Measurements from ENCODE around the gene AFF1.
"Not testable (repeated sequence)": the region's sequence is repeated elsewhere in the genome, so short reads cannot be mapped to it uniquely, and the experiment has no call there.

The AFF1 gene

DNA sequence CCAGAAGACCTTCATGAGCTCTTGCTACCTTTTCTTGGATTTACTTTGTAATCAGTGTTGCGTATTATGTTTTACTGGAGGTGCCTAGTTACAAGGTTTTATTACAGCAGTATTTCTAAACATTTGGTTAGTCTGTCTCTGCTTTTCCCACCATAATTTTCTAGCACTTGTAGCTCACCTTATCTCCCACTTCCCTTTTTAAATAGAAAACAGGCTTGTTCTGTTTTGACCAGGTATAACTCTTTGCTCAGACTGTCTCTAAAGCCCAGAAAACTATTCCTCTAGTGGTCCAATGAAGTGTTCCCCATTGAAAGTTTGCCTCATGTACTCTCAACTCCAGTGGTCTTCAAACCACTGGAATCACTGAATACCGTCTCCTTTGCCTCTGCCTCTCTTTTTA is 43.9 kb downstream of the AFF1 start:
- DNase-seq: no peak

DNA sequence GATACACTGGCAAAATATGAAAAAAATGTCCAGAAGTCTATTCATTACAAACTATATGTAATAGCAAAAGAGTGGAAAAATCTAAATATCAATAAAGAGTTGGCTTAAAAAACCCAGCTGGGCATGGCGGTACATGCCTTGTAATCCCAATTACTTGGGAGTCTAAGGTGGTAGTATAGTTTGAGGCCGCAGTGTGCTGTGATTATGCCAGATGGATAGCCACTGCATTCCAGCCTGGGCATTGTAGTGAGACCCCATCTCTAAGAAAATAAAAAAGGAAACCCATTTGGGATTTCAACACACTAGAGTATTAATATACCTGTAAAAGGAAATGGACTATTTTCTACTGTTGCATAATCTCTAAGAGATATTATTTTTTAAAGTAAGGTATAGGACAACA is 45.4 kb downstream of the AFF1 start:
- DNase-seq: no peak

DNA sequence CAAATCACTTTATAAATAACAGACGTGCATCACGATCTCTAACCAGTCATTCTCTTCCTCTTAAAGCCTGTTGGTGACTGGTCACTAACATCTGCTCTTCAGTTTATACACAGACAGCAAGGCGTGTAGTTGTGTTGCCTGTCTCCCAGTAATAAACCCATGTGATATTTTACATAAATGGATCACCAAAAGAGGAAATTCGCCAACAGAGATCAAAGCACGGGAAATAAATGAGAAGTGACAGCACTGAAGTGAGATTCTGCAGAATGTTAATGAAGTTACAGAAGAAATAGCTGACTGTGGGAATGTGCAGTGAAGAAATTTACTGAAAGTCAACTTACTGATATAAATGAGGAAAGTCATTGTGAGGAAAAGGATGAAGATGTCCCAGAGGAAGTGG is 47.0 kb downstream of the AFF1 start:
- no peak for DNase-seq

GRCh38 chr4:86985852-86986251 is 51.0 kb downstream of the AFF1 start:
- not testable (repeated sequence) for DNase-seq

DNA sequence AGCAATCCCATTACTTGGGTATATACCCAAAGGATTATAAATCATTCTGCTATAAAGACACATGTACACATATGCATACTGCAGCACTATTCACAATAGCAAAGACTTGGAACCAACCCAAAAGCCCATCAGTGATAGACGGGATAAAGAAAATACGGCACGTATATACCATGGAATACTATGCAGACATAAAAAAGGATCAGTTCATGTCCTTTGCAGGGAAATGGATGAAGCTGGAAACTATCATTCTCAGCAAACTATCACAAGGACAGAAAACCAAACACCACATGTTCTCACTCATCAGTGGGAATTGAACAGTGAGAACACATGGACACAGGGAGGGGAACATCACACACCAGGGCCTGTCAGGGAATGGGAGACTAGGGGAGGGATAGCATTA is 54.8 kb downstream of the AFF1 start:
- not testable (repeated sequence) for DNase-seq

GRCh38 chr4:86990510-86990909 is 55.7 kb downstream of the AFF1 start:
- no peak for DNase-seq

DNA sequence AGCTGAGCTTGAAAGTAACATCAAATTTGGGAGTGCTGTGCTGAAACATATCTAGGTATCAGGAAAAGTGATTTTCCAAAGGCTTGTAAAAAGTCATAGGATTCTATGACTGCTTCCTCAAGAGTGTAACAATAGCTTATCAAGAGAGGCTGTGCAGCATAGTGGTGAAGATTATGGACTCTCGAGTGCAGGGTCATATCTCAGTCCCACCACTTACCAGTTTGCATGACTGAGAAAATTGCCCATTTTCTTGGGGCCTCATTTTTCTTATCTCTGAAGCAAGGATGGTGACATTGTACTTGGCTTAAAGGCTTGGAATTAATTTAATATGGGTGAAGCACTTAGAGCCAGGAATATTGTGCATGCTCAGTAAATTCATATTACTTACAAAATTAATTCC is 57.2 kb downstream of the AFF1 start:
- DNase-seq: no peak

DNA sequence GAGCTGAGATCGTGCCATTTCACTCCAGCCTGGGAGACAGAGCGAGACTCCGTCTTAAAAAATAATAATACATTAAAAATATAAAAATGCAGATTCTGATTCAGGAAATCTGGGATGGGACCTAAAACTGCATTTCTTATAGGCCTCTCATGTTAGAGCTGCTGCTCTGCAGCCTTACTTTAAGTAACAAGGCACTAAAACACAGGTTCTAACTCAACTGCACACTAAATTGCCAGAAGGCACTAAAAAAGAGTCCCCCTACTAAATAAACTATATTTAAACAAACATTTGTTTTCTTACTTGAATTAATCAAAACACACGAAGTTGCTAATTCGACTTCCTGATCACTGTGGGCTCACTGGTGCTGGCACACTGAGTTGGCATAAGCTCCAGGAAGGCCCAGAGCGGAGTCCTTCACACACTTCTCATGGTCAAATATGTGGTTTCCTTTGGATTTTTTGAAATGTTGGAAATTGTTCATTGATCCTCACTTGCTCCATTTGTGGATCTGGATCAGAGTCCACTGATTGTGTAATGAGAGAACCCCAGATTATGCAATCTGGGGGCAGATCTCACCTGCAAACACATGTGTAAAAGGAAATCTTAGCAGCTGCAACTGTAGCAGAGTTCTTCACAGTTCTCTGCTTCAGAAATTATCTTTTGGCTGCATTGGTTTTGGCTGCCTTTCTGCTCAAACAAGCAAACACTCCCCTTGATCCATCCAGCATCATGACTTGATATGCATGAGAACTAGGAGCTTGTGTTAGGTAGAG is 59.3 kb downstream of the AFF1 start:
- DNase-seq: no peak

DNA sequence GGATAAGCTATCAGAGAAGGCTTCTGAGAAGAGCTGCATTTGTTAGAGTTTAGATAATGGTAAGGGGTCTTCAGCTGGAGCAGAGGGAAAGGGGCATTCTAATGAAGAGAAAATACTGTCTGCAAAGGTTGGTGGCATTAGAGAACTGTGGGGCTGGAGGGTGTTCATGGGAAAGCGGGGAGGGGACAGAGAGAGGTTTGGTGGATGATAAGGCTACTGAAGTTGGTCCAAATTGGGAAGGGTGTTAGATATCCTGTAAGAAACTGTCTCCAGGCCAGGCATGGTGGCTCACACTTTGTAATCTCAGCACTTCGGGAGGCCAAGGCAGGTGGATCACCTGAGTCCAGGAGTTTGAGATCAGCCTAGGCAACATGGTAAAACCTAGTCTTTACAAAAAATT is 59.9 kb downstream of the AFF1 start:
- no peak for DNase-seq

DNA sequence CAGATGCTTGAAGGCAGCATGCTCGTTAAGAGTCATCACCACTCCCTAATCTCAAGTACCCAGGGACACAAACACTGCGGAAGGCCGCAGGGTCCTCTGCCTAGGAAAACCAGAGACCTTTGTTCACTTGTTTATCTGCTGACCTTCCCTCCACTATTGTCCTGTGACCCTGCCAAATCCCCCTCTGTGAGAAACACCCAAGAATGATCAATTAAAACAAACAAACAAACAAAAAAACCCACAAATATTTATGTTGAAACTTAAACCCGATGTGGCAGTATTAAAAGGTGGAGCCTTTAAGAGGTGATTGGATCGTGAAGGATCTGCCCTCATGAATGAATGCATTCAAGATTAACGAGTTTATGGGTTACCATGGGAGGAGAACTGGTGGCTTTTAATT is 61.7 kb downstream of the AFF1 start:
- not testable (repeated sequence) for DNase-seq

- no peak for DNase-seq
These were observed 64.4 kb downstream of the AFF1 start for GRCh38 chr4:86999136-86999643.

GRCh38 chr4:87002682-87003043 is 67.9 kb downstream of the AFF1 start:
- no peak for DNase-seq

DNA sequence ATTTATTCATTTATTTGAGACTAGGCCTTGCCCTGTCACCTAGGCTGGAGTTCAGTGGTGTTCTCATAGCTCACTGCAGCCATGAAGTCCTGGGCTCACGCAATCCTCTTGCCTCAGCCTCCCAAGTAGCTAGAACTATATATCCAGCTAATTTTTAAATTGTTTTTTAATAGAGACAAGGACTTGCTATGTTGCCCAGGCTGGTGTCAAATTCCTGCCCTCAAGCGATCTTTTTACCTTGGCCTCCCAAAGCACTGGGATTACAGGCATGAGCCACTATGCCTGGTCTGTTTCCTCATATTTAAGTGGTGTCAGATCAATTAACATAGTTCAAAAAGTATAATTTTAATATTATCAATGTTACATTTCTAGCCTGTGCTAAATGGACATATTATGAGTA is 68.5 kb downstream of the AFF1 start:
- no peak for DNase-seq

- DNase-seq: no peak
These were observed 70.5 kb downstream of the AFF1 start for GRCh38 chr4:87005369-87005689.

DNA sequence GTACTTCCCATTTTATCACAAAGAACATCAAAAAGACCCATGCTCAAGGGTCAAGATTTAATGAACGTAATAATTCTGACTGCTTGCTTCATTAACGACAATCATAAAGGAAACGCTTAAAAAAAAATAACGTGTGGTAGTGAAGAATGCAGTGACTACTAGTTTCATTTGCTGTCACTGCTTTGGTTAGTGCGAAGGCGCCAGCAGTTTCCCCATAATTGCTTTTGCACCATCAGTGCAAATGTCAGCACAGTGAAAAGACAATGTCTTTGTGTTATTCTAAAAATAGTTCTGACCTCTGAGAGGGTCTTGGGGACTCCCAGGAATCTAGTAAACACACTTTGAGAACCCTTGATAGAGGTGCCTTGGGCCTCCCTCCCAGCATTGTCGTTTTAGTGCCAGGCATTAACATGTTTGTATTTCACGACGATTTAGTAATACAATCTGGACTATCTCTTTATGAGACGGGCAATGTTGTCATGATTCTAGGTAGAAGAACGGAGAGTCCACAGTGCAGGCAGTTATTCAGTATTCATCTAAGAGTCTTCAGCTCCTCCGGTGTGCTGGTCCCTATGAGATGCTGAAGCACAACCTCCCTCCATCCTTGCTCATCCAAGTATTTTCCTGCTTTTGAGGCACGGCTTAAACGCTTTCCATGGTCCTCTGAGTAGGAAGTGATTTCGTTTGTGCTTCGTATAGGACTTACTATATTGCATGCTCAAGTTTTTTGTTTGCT is 71.0 kb downstream of the AFF1 start:
- DNase-seq: peak; percentile 37

- no peak for DNase-seq
These were observed 71.5 kb downstream of the AFF1 start for GRCh38 chr4:87006426-87006675.

- DNase-seq: peak; percentile 92
These were observed 72.1 kb downstream of the AFF1 start for GRCh38 chr4:87006676-87007527.

GRCh38 chr4:87007528-87008446 is 73.0 kb downstream of the AFF1 start:
- peak; percentile 32 for DNase-seq

DNA sequence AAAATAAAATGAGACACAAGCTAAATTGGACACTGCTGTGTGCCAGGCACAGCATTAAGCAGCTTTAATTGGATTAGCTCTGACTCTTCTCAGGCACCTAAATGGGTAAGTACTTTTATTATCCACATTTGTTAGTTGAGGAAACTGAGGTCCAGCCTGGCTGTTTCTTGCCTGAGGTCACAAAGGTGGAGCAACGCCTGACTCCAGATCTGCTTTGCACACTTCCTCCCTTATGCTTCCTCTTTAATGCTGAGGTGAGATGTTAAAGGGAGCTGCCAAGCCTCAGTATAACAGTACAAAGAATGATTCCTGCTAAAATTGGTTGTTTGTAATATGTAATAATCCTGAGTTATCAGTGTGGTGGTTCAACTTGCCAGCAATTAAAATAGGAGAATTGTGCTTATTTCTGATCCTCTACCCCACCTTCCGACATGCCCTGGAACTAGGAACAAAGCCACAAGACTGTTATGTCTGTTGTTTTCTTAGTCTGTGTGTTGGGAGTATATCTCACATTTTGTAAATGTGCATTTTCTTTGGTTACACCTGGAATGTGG is 74.4 kb downstream of the AFF1 start:
- no peak for DNase-seq

DNA sequence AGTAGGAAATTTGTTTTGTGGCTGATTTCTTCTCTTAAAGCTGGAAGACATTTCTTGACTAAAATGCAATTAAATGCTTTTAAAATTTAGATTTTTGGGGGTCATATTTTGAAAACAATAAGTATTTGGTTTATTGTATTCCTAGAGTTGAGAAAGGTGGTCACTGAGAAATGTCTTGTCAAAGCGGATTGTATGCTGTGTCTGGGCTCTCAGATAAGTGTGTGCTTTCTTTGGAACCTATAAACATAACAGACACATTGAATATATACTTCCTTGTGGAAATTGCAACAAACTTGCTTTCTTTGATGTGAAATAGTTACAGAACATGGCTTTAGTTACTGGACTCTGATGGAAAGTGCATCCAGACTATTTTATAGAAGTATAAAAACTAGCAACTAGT is 75.4 kb downstream of the AFF1 start:
- DNase-seq: no peak

DNA sequence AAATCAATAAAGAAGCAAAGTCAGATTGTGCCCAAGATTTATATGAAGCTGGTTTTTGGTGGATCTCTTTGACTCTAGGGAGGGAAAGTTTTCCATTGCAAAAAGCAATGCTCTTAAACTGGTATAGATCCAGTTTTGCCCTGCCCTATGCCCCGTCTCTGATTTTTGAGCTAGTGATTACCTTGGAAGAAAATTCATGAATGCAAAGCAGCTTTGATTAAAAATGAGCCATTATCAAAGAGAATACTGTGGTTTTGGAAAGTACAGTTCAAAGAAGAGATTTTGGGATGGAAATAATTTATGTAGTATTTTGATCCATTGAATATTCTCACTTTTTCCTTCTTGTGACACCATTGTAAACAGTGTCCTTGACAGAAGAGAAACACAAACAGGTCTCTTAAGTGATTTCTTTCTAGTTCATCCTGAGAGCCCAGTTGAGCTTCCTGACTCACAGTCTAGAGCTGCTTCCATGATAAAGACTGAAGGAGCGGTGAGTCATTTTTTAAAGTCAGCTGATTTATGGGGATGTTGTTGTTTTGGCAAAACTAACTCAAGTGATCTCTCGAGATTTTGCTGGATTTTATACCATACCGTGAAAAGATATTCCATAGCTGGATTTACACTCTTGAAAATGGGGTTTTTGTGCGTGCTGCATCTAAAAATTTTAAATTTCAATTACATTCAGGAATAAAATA is 76.7 kb downstream of the AFF1 start:
- no peak for DNase-seq

Measured in activated CD4-positive, CD25-positive, alpha-beta regulatory T cell treated with anti-CD3 and anti-CD28 coated beads, Interleukin-2, amount 50 U/mL, for 72 hours (primary cell).